SU-DHL-6 (cell line): ENCODE data around the gene SPRR2A.
"Not testable (repeated sequence)": the region's sequence is repeated elsewhere in the genome, so short reads cannot be mapped to it uniquely, and the experiment has no call there.

Experiments
- H2AFZ ChIP-seq: fragments of 200-600 bp; sonication (generic); 2 replicates; pipeline ENCODE4 v1.6.1; 2014; ENCODE audit warnings: low read depth, mild to moderate bottlenecking, moderate library complexity, mixed read lengths, antibody characterized with exemption, low read length; ENCODE audit not compliant: severe bottlenecking
- H3F3A ChIP-seq: fragments of 200-600 bp; shearing (Covaris generic); 2 replicates; pipeline ENCODE4 v1.6.0; 2016; ENCODE audit warnings: antibody characterized with exemption, mild to moderate bottlenecking; ENCODE audit not compliant: insufficient read depth
- H3K27ac ChIP-seq: fragments of 200-600 bp; sonication (generic); 2 replicates; pipeline ENCODE4 v1.5.1; 2016; ENCODE audit warnings: low read depth, mild to moderate bottlenecking, low read length, moderate library complexity, mixed read lengths
- H3K27me3 ChIP-seq: fragments of 200-600 bp; sonication (generic), shearing (Covaris generic); 2 replicates; pipeline ENCODE4 v1.6.0; 2014; ENCODE audit warnings: mild to moderate bottlenecking, low read length
- H3K36me3 ChIP-seq: fragments of 200-600 bp; sonication (generic); 2 replicates; pipeline ENCODE4 v1.6.1; 2014; ENCODE audit warnings: mild to moderate bottlenecking, low read length, mixed read lengths
- H3K4me2 ChIP-seq: fragments of 300-600, 200-600 bp; shearing (Covaris generic), sonication (generic); 2 replicates; pipeline ENCODE4 v1.6.0; 2014; ENCODE audit warnings: low read length, low read depth, mild to moderate bottlenecking; ENCODE audit not compliant: poor library complexity, severe bottlenecking
- H3K4me3 ChIP-seq: fragments of 200-600 bp; sonication (generic); 2 replicates; pipeline ENCODE4 v1.5.1; 2014; ENCODE audit warnings: antibody characterized with exemption, low read length, mild to moderate bottlenecking, mixed read lengths; ENCODE audit not compliant: insufficient read depth, poor library complexity, severe bottlenecking
- H3K79me2 ChIP-seq: fragments of 200-600 bp; sonication (generic); 2 replicates; pipeline ENCODE4 v1.6.1; 2014; ENCODE audit warnings: mild to moderate bottlenecking, low read length, moderate library complexity; ENCODE audit not compliant: insufficient read depth
- H3K9ac ChIP-seq: fragments of 200-600 bp; sonication (generic); 2 replicates; pipeline ENCODE4 v1.7.0; 2014; ENCODE audit warnings: mild to moderate bottlenecking, low read length
- H3K9me2 ChIP-seq: fragments of 200-600 bp; sonication (generic); replicated peaks from 2 replicates; pipeline ENCODE4 v1.6.1; 2014; ENCODE audit warnings: low read length; ENCODE audit not compliant: insufficient read depth
- H3K9me3 ChIP-seq: fragments of 200-600 bp; sonication (generic); 2 replicates; pipeline ENCODE4 v1.6.1; 2014; ENCODE audit warnings: low read length, mixed read lengths; ENCODE audit not compliant: insufficient read depth
- H4K20me1 ChIP-seq: fragments of 200-600 bp; sonication (generic); 2 replicates; pipeline ENCODE4 v1.6.1; 2014; ENCODE audit warnings: low read depth, mild to moderate bottlenecking, antibody characterized with exemption, low read length, moderate library complexity, mixed read lengths
- EZH2phosphoT487 ChIP-seq: fragments of 200-600 bp; sonication (generic), shearing (Covaris generic); conservative IDR thresholded peaks from 2 replicates; pipeline ENCODE4 v1.6.1; 2018; ENCODE audit warnings: mild to moderate bottlenecking, antibody characterized with exemption, low read length, moderate library complexity, mixed read lengths
- TF ChIP-seq, protein P1 (sequence below): fragments of 200-600 bp; sonication (generic); IDR thresholded peaks from one replicate; pipeline ENCODE4 v1.5.1; 2017; ENCODE audit warnings: antibody characterized with exemption, mild to moderate bottlenecking, low read length, moderate library complexity; ENCODE audit not compliant: insufficient read depth, poor library complexity, severe bottlenecking

SPRR2A gene

DNA sequence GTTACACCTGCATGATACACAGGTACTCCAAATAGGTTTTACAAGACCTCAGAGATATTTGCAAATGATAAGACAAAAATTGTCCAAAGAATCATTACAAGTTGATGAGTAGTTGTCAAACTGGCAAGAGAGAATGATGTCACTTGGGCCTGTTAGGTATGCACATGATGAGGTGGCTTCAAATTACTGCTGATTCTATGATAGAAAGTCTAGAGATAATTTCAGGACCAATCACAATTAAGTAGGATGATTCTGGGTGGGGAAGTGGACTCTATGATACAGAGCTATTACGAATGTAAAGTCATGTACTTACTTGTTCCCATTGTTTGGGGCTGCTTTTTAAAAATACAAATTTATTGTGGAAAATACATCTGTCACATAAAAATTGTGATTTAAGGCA is 31.5 kb downstream of the SPRR2A start:
- Histone ChIP-seq H3F3A (no peaks in the 10 kb centered on the region), H3K4me2 (no peak overlapping the region), H3K9me2 (no peaks in the 10 kb centered on the region), H3K9ac (no peak overlapping the region), H3K27me3 (no peaks in the 10 kb centered on the region), H4K20me1 (no peaks in the 10 kb centered on the region), H2AFZ (no peak overlapping the region), H3K4me3 (no peak overlapping the region), H3K36me3 (no peaks in the 10 kb centered on the region), H3K27ac (no peak overlapping the region), H3K9me3 (no peaks in the 10 kb centered on the region), H3K79me2 (no peaks in the 10 kb centered on the region)
- TF ChIP-seq, protein P1, sequence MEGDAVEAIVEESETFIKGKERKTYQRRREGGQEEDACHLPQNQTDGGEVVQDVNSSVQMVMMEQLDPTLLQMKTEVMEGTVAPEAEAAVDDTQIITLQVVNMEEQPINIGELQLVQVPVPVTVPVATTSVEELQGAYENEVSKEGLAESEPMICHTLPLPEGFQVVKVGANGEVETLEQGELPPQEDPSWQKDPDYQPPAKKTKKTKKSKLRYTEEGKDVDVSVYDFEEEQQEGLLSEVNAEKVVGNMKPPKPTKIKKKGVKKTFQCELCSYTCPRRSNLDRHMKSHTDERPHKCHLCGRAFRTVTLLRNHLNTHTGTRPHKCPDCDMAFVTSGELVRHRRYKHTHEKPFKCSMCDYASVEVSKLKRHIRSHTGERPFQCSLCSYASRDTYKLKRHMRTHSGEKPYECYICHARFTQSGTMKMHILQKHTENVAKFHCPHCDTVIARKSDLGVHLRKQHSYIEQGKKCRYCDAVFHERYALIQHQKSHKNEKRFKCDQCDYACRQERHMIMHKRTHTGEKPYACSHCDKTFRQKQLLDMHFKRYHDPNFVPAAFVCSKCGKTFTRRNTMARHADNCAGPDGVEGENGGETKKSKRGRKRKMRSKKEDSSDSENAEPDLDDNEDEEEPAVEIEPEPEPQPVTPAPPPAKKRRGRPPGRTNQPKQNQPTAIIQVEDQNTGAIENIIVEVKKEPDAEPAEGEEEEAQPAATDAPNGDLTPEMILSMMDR, result no peak
- no peak for TF ChIP-seq EZH2phosphoT487

- H3K36me3 ChIP-seq, result no peaks in the 10 kb centered on the region
- H3F3A ChIP-seq, result no peaks in the 10 kb centered on the region
- no peaks in the 10 kb centered on the region for H3K79me2 ChIP-seq
- H3K4me3 ChIP-seq, result no peak overlapping the region
- no peaks in the 10 kb centered on the region for H3K9me2 ChIP-seq
- TF ChIP-seq, protein P1, result no peak
- no peak for TF ChIP-seq EZH2phosphoT487
- no peak overlapping the region for H3K4me2 ChIP-seq
- H3K9me3 ChIP-seq, result no peaks in the 10 kb centered on the region
- no peak overlapping the region for H3K27ac ChIP-seq
- no peaks in the 10 kb centered on the region for H4K20me1 ChIP-seq
- H3K27me3 ChIP-seq, result no peaks in the 10 kb centered on the region
- H2AFZ ChIP-seq, result no peak overlapping the region
- no peak overlapping the region for H3K9ac ChIP-seq
Measured at GRCh38 chr1:153024413-153024812, 32.9 kb downstream of the SPRR2A start.

GRCh38 chr1:153023109-153023508 is 34.2 kb downstream of the SPRR2A start:
- Histone ChIP-seq H3K9ac (no peak overlapping the region), H3K4me2 (no peak overlapping the region), H3K9me3 (no peaks in the 10 kb centered on the region), H3K36me3 (no peaks in the 10 kb centered on the region), H3K4me3 (no peak overlapping the region), H3F3A (no peaks in the 10 kb centered on the region), H4K20me1 (no peaks in the 10 kb centered on the region), H3K79me2 (no peaks in the 10 kb centered on the region), H3K27ac (no peak overlapping the region), H2AFZ (no peak overlapping the region), H3K27me3 (no peaks in the 10 kb centered on the region), H3K9me2 (no peaks in the 10 kb centered on the region)
- TF ChIP-seq EZH2phosphoT487, result no peak
- TF ChIP-seq, protein P1, result no peak

GRCh38 chr1:153022340-153022739 is 35.0 kb downstream of the SPRR2A start:
- H3K9me3 ChIP-seq, H3F3A ChIP-seq: not testable (repeated sequence)

GRCh38 chr1:153021829-153022228 is 35.5 kb downstream of the SPRR2A start:
- H3K9me3 ChIP-seq, H3F3A ChIP-seq, H3K4me2 ChIP-seq, H4K20me1 ChIP-seq, H3K36me3 ChIP-seq, H3K27me3 ChIP-seq, H3K79me2 ChIP-seq, H3K4me3 ChIP-seq, H3K27ac ChIP-seq, H3K9ac ChIP-seq, H2AFZ ChIP-seq, H3K9me2 ChIP-seq: not testable (repeated sequence)

More at GRCh38 chr1:153022340-153022739, 35.0 kb downstream of the SPRR2A start:
- H3K9ac ChIP-seq, H3K4me2 ChIP-seq, H3K27ac ChIP-seq, H4K20me1 ChIP-seq, H3K9me2 ChIP-seq, H3K4me3 ChIP-seq, H3K36me3 ChIP-seq, H2AFZ ChIP-seq, H3K27me3 ChIP-seq, H3K79me2 ChIP-seq: not testable (repeated sequence)

- not testable (repeated sequence) for H3K9me3 ChIP-seq, H3F3A ChIP-seq, H2AFZ ChIP-seq, H3K9ac ChIP-seq, H3K9me2 ChIP-seq, H4K20me1 ChIP-seq, H3K36me3 ChIP-seq, H3K79me2 ChIP-seq, H3K4me2 ChIP-seq, H3K27me3 ChIP-seq, H3K27ac ChIP-seq, H3K4me3 ChIP-seq
Measured at GRCh38 chr1:153011235-153011758, 46.0 kb downstream of the SPRR2A start.
